ENCODE measurements around the gene SPCS3. TPM values are rescaled to one million over a fixed set of nuclear protein-coding genes. Genes with fewer than 3 reads are reported as not detected.

Gene SPCS3
- total RNA-seq, 1 donor from 2014 or later, result 57.4 TPM

DNA sequence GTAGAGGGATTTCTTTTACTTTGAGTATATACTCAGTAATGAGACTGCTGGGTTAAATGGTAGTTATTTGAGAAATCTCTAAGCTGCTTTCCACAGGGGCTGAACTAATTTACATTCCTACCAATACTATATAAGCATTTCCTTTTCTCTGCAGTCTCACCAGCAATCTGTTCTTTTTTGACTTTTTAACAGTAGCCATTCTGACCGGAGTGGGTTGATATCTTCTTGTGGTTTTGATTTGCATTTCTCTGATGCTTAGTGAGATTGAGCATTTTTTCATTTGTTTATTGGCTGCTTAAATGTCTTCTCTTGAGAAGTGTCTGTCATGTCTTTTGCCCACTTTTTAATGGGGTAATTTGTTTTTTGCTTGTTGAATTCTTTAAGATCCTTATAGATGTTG lies 43.3 kb downstream of the SPCS3 start:
- Histone ChIP-seq H3K36me3 (no peaks in the 10 kb centered on the region), H3K27ac (no peak overlapping the region), H3K27me3 (no peaks in the 10 kb centered on the region), H3K4me3 (no peak overlapping the region), H3K9me3 (peaks cover 4 to 9% of the 10 kb centered on the region in 2 donors), H3K4me1 (no peaks in the 10 kb centered on the region)
- intact Hi-C loops (cut with DNase I), result no loop called here
- DNase-seq (ENCODE audit: low spot score in 2 of 2), result no peak
- TF ChIP-seq, protein P1, sequence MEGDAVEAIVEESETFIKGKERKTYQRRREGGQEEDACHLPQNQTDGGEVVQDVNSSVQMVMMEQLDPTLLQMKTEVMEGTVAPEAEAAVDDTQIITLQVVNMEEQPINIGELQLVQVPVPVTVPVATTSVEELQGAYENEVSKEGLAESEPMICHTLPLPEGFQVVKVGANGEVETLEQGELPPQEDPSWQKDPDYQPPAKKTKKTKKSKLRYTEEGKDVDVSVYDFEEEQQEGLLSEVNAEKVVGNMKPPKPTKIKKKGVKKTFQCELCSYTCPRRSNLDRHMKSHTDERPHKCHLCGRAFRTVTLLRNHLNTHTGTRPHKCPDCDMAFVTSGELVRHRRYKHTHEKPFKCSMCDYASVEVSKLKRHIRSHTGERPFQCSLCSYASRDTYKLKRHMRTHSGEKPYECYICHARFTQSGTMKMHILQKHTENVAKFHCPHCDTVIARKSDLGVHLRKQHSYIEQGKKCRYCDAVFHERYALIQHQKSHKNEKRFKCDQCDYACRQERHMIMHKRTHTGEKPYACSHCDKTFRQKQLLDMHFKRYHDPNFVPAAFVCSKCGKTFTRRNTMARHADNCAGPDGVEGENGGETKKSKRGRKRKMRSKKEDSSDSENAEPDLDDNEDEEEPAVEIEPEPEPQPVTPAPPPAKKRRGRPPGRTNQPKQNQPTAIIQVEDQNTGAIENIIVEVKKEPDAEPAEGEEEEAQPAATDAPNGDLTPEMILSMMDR (IDR thresholded peaks at IDR 0.05), result no peak

DNA sequence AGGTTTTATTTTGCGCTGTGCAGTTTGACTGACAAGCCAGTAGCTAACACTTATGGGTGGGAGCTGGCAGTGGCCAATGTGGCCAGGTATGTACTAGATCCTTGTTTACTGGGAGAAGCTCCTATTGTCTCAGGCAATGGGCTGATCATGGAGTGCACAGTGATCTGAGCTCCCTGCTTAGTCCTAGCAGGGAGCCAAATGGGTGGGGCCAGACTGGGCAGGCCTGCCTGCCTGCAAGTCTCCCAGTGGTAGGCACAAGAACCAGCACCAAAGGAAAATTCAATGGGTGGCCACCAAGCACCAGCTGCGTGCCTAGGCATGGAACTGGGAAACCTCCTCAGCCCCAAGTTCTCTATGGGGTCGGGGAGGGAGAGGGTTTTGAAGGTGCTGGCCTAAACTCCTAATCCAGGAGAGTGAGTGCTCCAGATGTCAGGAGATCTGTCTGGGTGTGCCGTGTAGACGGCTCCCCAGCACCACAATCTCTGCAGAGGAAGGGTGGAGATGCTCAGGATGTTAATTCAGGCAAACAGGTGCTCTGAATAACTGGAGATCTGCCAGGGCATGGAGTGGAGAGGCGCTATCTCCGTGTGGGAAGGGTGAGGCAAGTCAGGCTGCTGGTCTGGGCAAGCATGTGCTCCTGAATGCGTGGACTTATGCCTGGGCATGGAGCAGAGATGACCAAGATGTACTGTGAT lies 48.2 kb downstream of the SPCS3 start:
- Histone ChIP-seq H3K9me3 (peaks cover 4 to 9% of the 10 kb centered on the region in 2 donors), H3K27me3 (no peaks in the 10 kb centered on the region), H3K4me1 (no peaks in the 10 kb centered on the region), H3K27ac (no peak overlapping the region), H3K36me3 (no peaks in the 10 kb centered on the region), H3K4me3 (no peak overlapping the region)
- intact Hi-C loops (cut with DNase I), result no loop called here
- DNase-seq (ENCODE audit: low spot score in 2 of 2), result no peak
- TF ChIP-seq, protein P1 (IDR thresholded peaks at IDR 0.05), result no peak

DNA sequence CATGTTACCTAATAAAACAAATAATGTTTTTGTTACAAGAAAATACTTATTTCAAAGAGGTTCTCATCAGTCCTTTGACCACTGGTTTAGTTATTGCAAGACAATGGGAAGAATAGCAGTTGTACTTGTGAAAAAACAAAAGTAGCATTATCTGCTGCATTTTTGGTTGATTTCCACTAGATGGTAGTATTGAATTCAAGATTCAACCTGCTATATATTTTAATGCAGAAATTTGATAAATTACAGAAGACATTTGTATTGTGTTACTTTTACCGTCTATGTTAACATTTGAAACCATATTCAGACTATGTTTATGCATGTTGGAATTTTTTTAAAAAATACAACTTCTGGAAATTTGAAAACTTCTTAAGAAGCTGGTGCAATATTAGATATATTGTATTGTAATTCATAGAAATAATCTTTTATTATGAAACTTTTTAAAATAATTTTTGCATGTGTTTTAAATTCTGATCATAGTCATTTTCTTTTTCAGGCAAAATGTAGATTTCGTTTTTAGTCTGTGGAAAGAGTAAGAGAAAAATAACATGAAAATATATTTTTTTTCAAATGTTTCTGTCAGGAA lies 56.4 kb downstream of the SPCS3 start:
- intact Hi-C loops (cut with DNase I), result loop anchor here (5.0 kb wide), 1 partner anchor 671 kb away; no protein-coding TSS in a partner anchor
- no peak for DNase-seq (ENCODE audit: low spot score in 2 of 2)
- Histone ChIP-seq H3K9me3 (no peaks in the 10 kb centered on the region), H3K36me3 (no peaks in the 10 kb centered on the region), H3K27ac (no peak overlapping the region), H3K4me1 (no peaks in the 10 kb centered on the region), H3K27me3 (no peaks in the 10 kb centered on the region), H3K4me3 (no peak overlapping the region)
- TF ChIP-seq, protein P1 (IDR thresholded peaks at IDR 0.05), result peak in 2 of 3 experiments; percentile 28 to 43

DNA sequence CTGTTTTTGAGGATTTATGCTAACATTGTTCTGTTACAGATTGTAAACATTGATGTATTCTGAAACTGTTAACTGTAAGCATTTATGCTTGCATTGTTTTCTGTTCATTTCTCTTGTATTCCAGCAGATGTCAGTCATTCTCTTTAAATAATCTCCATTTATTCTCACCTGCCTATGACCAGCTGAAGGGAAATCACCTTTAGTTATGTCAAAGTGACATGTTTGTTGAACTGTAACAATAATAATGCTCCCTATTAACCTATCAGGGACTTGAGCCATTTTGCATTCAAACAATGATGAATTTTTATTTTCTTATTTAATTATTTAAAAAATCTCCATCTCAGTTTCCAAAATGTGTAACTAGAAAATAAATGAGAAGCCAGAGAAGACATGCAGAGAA lies 58.0 kb downstream of the SPCS3 start:
- no peak overlapping the region for H3K4me3 ChIP-seq
- H3K36me3 ChIP-seq, result no peaks in the 10 kb centered on the region
- H3K4me1 ChIP-seq, result no peaks in the 10 kb centered on the region
- H3K27ac ChIP-seq, result no peak overlapping the region
- no peaks in the 10 kb centered on the region for H3K27me3 ChIP-seq
- intact Hi-C loops (cut with DNase I), result loop anchor here (5.0 kb wide), 1 partner anchor 670 kb away; no protein-coding TSS in a partner anchor
- TF ChIP-seq, protein P1 (IDR thresholded peaks at IDR 0.05), result peak in 2 of 3 experiments; percentile 7 to 27
- H3K9me3 ChIP-seq, result no peaks in the 10 kb centered on the region
- no peak for DNase-seq (ENCODE audit: low spot score in 2 of 2)

DNA sequence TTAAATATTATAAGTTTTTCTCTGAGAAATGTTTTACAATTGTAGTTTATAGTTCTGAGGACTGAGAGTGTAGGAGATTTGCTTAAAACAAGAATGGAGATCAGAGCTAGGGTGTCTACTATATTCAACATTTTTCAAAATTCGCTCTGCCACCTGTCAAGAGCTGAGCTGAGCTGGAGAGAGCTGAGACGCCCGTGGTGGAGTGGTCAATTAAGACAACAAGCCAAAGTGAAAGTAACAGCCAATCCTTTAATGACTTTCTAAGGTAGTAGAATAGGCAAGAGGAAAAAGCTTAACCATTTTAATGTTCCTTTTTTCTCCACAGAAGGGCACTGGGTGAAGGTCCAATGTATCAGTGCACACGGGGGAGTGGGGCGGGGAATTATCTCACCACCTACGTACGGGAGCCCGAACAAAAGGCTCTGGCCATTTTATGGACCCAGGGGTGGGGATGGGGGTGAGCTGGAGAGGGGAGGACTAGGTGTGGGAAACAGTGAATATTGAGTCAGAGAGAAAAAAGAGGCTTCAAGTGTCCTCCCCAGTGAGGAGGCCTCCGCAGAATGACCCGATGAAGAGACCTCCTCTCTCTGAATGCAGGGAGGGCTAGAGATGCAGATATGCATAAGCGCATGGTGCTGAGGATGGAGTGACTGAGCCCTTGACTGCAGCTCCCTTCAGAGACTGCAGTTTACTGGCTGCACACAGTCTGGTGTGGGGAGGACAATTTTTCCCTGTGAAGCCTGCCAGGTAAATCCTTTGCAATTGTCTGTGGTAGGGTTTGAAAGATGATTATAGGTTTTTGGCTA lies 60.8 kb downstream of the SPCS3 start:
- Histone ChIP-seq H3K36me3 (no peaks in the 10 kb centered on the region), H3K9me3 (no peaks in the 10 kb centered on the region), H3K4me1 (no peaks in the 10 kb centered on the region), H3K4me3 (no peak overlapping the region), H3K27ac (no peak overlapping the region), H3K27me3 (no peaks in the 10 kb centered on the region)
- TF ChIP-seq, protein P1 (IDR thresholded peaks at IDR 0.05), result no peak
- intact Hi-C loops (cut with DNase I), result no loop called here
- DNase-seq (ENCODE audit: low spot score in 2 of 2), result no peak

Other genes starting within 250 kb of the SPCS3 start
- not detected for gene SPATA4, start 124.4 kb upstream of the SPCS3 start, total RNA-seq
- gene ASB5, start 50.7 kb upstream of the SPCS3 start, total RNA-seq, result not detected